ENCODE data around the gene CNN2.
"Not testable (repeated sequence)": the region's sequence is repeated elsewhere in the genome, so short reads cannot be mapped to it uniquely, and the experiment has no call there.

Gene CNN2

GRCh38 chr19:1012334-1012733, 14.1 kb upstream of the CNN2 start:
- no peak for DNase-seq

DNA sequence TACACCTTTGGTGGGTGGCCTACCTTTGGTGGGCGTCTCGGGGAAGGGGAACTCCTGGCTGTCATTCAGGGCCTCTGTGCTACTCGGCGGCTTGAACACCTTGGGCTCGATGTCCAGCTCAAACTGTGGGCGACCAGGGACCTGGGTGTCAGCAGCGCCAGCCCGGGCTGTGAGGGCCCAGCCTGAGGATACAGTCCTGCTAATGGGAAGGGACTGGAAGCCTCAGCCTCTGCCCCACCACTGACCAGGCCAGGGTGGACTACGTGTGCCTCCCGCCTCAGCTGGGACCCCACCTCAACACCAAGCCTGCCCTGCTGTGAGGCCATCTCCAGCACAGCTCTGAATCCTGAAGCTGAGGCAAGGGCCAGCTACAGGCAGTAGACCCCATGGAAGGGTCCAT, 13.2 kb upstream of the CNN2 start:
- DNase-seq, result no peak

GRCh38 chr19:1014161-1015060, 12.0 kb upstream of the CNN2 start:
- DNase-seq, result no peak

DNA sequence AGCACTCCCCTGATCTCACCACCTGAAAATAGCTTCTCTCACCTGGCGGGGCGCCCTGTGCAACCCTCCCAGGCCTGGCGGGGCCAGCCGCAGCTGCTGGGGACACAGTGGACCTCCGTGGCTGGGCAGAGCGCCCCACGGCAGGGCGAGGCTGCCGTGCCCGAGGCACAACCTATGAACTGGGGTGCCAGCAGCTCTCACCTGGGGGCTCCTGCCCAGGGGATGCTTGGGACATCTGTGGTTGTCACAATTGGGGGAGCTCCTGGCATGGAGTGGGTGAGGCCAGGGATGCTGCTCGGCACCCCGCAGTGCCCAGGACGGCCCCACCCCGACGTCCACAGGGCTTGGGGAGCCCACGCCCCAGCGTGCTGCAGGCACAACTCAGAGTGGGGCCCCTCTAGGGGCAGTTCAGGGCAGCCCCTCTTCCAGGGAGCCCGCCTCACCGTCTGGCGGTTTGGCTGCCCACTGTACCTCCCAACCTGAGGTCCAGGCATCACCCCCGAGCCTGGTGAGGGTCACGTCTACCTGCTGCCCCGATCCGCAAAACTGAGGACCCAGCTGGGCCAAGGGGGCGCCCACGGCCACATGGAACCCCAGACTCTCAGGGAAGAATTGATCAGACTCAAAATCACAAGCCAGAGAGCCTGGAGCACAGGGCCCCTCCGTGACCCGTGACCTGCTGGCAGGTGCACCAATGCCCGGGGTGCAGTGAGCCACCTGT, 11.2 kb upstream of the CNN2 start:
- DNase-seq, result no peak

GRCh38 chr19:1015782-1016646, 10.4 kb upstream of the CNN2 start:
- DNase-seq, result no peak

DNA sequence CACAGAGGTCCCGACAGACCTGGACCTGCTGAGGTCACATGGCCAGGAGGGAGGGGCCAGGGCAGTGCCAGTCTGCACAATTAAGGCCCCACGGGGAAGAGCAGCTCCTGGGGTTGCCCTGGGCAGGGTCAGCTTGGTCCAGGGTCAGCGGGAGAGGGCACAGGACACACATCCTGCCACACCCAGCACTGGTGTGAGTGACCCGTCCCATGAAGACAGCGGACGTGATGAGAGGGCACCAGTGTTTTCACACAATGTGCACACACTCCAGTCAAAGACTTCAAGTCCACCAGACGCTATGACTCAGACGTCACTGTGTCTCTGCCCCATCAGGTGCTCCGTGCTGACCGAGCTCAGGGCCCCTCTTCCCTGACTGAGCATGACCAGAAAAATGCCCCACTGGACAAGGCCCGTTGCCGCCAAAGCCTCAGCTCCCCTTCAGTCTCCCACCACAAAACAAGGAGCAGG, 9.7 kb upstream of the CNN2 start:
- DNase-seq, result no peak

DNA sequence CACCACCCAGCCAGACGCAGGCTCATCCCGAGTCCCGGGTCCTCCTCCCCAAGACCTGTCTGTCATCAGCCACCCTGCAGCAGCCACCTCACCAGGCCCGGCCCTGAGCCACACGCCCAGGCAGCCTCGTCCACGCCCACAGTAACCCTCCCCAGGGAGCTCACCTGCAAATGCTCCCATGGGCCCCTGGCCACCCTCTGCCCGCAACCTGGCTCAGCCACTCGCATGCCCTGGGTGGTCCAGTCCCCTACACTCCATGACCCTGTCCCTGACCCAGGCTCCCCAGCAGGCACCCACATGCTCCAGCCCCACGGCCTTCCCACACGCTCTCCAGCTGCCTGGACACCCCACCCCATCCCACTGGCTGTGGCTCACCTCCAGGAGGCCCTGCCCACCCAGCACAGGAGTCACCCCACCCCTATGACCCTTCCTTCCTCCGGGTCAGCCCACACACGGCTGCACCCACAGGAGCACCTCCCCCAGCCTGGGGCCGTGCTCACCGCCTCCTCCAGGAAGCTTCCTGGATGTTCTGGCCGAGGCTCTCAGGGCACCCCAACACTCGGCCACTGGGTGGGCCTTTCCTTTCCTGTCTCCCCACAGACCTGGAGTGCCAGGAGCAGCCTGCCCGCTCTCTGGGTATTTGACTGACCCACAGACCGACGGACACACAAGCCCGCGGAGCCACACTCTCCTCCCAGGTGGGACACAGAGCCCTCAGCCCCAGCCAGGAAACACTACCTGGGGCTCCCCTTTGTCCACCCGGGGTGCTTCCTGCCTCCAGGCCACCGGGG, 9.1 kb upstream of the CNN2 start:
- DNase-seq, result no peak

DNA sequence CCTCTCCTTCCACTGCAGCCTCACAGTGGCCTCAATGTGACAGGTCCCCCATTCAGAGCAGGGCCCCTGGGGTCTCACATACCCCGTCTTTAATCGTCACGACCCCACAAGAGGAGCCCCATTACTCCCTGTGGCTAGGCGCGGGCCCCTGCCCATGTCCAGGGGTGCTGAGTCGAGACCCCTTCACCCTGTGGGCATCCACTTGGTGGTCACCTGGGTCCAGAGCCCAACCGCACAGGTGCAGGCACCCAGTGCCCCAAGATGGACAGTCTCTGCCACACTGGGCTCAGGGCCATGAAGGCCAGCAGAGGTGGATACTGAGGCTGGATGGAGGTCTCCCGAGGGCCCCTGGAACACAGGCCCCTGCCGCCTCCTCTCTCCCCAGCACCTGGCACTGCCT, 8.5 kb upstream of the CNN2 start:
- no peak for DNase-seq

GRCh38 chr19:1018393-1018792, 8.0 kb upstream of the CNN2 start:
- DNase-seq, result no peak

DNA sequence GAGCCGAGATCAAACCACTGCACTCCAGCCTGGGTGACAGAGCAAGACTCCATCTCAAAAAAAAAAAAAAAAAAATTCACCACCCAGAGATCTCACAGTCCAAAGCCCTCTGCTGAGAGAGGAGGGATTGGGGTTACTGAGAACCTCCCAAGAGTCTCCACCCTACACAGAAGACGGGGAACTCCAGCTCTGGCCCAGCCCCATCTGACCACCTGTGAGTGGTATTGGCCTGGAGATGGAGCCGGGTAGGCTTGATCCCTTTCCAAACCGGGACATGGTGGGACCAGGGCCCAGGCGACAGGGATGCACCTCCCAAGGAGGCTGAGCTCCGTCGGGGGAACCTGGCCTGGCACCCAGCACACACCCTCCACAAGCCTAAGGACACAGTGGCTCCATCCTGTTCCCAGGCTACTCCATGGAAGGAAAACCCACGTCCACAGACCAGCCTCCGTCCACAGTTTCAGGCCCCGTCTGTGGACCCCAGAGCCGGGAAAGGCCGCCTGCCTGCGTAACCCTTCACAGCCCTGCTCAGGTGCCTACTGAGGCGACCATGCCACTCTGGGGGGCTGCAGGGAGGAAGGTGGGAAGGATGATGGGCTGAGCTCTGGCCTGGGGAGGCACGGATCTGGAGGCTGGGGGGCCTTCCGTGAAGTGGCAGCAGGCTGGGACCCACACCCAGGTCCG, 7.3 kb upstream of the CNN2 start:
- DNase-seq, result no peak

- DNase-seq, result no peak
Observed at GRCh38 chr19:1019616-1019961, 6.8 kb upstream of the CNN2 start.

GRCh38 chr19:1019980-1020867, 6.2 kb upstream of the CNN2 start:
- peak in 1 of 2 donors; percentile 37 for DNase-seq

- peak; percentile 94 to 97 for DNase-seq
Observed at GRCh38 chr19:1020868-1021425, 5.5 kb upstream of the CNN2 start, which contains the start of gene TMEM259. Gene TMEM259 (minus strand): TSS chr19:1021123. CDS start chr19:1020996, 127 bp downstream.

- DNase-seq, result not testable (repeated sequence)
Observed at GRCh38 chr19:1023883-1024188, 2.6 kb upstream of the CNN2 start.

- not testable (repeated sequence) for DNase-seq
Observed at GRCh38 chr19:1025080-1025479, 1.3 kb upstream of the CNN2 start.

DNA sequence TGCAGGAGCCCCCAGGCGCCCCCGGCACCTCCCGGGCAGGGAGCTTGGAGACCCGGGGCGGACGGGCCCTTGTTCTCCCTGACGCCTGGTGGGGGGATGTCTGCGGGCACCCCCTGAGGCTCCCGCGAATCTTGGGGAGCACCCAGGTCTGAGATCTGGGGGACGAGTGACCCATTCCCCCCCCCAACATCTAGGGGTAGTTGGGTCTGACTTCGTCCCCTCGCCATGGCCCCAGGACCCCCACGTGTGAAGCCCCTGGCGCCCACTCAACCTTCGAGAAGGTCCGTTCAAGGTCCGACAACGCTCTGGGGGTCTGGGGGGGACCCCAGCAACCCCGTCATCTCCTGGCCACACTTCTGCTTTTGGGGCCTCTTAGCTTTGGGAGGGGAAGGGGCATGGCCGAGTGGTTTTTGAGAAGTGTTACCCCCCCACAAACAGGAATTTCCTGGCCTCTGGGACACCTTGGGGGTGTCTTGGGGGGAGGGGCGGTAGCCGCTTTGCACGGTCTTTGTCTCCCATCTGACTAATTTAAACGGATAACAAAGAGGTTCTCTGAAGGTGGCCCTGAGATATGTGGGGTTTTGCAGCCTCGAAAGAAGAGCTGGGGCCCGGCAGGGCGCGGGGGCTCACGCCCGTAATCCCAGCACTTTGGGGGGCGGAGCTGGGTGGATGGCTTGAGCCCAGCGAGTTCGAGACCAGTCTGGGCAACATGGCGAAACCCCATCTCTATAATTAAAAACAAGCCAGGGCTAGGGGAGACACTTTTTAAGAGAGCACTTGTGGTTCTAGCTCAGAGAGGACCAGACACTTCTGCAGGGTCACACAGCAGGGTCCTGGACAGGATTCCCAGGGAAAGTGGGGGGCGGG, 608 bp downstream of the CNN2 start:
- peak; percentile 37 to 46 for DNase-seq

GRCh38 chr19:1027650-1028061, 1.2 kb downstream of the CNN2 start:
- no peak for DNase-seq

DNA sequence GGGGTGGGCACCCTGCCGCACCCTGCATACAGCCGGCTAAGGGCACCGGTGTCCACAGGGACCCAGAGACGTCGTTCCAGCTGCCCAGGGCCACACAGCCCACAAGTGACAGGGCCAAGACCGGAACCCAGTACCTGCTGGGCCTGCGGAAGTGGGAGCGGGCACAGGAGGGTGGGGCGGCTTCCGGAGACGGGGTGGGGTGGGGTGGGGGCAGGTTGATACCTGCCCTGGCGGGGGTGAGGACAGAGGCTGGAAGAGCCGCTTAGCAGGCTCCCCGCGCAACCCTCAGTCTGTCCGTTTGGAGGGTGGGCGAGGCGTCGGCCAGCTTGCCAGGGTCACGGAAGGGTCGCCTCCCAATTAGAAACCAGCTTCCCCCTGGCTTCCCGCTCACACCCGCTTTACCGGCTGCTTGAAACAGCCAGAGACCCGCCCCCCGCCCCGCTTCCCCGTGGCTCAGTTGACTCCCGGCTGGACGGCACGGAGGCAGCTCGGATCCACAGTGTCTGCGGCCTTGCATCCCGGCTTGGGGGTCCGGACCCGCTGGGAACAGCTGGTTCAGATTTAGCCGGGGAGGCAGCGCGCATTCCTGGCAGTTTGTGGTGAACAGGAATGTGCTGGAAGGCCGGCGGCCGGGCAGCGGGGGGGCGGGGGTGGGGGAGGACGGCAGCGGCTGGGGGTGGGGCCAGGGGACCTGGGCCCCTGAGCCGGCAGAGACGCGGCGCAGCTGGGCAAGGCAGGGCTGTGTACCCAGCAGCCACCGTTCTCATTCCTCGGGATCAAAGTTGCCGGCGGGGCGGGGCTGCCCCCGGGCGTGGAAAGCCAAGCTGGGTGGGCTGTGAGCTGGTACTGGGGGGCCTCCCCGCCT, 1.9 kb downstream of the CNN2 start:
- no peak for DNase-seq
